ENCODE results near the gene SAA4.

Gene SAA4

DNA sequence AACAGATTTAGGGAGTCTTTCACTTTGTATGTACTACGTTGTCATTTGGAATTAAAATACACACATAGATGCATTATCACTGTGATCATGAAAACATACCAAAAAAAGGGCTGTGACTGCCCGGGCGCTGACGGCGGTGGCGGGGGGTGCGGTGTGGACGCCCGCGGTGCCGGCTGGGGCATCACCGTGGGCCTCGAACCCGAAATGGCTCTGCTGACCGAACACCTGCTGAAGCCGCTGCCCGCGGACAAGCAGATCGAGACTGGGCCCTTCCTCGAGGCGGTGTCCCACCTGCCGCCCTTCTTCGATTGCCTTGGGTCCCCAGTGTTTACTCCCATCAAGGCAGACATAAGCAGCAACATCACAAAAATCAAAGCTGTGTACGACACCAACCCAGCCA is 47.8 kb downstream of the SAA4 start:
- no peak for DNase-seq

Measured in activated CD4-positive, alpha-beta T cell treated with anti-CD3 and anti-CD28 coated beads for 1 hour (primary cell).